B cell (primary cell): ENCODE measurements around the gene FBXL14.

ENCODE experiments used
- EZH2 ChIP-seq: IDR thresholded peaks from 2 replicates; pipeline ENCODE4 v1.6.1; 2012; ENCODE audit warnings: borderline replicate concordance, low read depth, mild to moderate bottlenecking, moderate library complexity, low read length; ENCODE audit not compliant: insufficient read depth, poor library complexity, severe bottlenecking
- TF ChIP-seq, protein P1 (sequence below): fragments of 200-600 bp; IDR thresholded peaks from one replicate; pipeline ENCODE4 v1.8.0; 2022; ENCODE audit warnings: antibody characterized with exemption, mild to moderate bottlenecking

GRCh38 chr12:1576410-1577241 lies 17.8 kb downstream of the FBXL14 start:
- TF ChIP-seq, protein P1, sequence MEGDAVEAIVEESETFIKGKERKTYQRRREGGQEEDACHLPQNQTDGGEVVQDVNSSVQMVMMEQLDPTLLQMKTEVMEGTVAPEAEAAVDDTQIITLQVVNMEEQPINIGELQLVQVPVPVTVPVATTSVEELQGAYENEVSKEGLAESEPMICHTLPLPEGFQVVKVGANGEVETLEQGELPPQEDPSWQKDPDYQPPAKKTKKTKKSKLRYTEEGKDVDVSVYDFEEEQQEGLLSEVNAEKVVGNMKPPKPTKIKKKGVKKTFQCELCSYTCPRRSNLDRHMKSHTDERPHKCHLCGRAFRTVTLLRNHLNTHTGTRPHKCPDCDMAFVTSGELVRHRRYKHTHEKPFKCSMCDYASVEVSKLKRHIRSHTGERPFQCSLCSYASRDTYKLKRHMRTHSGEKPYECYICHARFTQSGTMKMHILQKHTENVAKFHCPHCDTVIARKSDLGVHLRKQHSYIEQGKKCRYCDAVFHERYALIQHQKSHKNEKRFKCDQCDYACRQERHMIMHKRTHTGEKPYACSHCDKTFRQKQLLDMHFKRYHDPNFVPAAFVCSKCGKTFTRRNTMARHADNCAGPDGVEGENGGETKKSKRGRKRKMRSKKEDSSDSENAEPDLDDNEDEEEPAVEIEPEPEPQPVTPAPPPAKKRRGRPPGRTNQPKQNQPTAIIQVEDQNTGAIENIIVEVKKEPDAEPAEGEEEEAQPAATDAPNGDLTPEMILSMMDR: no peak
- TF ChIP-seq EZH2: no peak
